Naive B cell (primary cell): ENCODE data around the gene STOM. TPM values are rescaled to one million over a fixed set of nuclear protein-coding genes. Genes with fewer than 3 reads are reported as not detected.

Source experiments
- ATAC-seq, 2 donors: fragments of 150-1000 bp; cut with Tn5 transposase; 2 replicates each; pipeline ENCODE4 v1.10.0; 2021; ENCODE audit warnings: low read depth in 2 of 2, mild to moderate bottlenecking in 2 of 2, moderate library complexity in 2 of 2
- DNase-seq: peaks from one replicate; pipeline ENCODE4 v3.0.0; 2022
- H3K27ac Mint-ChIP-seq, 6 donors: one replicate each; pipeline ENCODE4 v1.8.0; 2020 to 2022; ENCODE audit warnings: mild to moderate bottlenecking in 6 of 6, mixed read lengths in 6 of 6, moderate library complexity in 5 of 6, inconsistent platforms in 2 of 6
- H3K27me3 Mint-ChIP-seq, 3 donors: one replicate each; pipeline ENCODE4 v1.8.0; 2021 to 2022; ENCODE audit warnings: mixed read lengths in 3 of 3, mild to moderate bottlenecking in 1 of 3
- H3K36me3 Mint-ChIP-seq, 2 donors: one replicate each; pipeline ENCODE4 v1.8.0; 2020 to 2022; ENCODE audit warnings: mixed read lengths in 2 of 2, inconsistent platforms in 1 of 2, mild to moderate bottlenecking in 1 of 2
- H3K4me1 Mint-ChIP-seq, 3 donors: one replicate each; pipeline ENCODE4 v1.8.0; 2020 to 2022; ENCODE audit warnings: mixed read lengths in 3 of 3, inconsistent platforms in 1 of 3, mild to moderate bottlenecking in 1 of 3, moderate library complexity in 1 of 3
- H3K4me3 Mint-ChIP-seq, 8 donors: one replicate each; pipeline ENCODE4 v1.8.0; 2020 to 2022; ENCODE audit warnings: mild to moderate bottlenecking in 8 of 8, mixed read lengths in 8 of 8, moderate library complexity in 8 of 8, inconsistent platforms in 2 of 8
- H3K9me3 Mint-ChIP-seq, 7 donors: one replicate each; pipeline ENCODE4 v1.8.0; 2020 to 2022; ENCODE audit warnings: mixed read lengths in 7 of 7, mild to moderate bottlenecking in 5 of 7, inconsistent platforms in 2 of 7, moderate library complexity in 1 of 7
- polyA plus RNA-seq, 6 donors: library from polyadenylated mRNA; unstranded; fragments of 300-500 nt; fragmentation: Illumina TruSeq; gene quantifications; one replicate each; pipeline ENCODE4 v1.2.3, GENCODE V29; 2021; ENCODE audit warnings: low read depth in 6 of 6

STOM gene
- polyA plus RNA-seq, 6 donors from 2014 or later, result 7.3 to 18.2 (median 11.7) TPM

GRCh38 chr9:121305269-121305994, 64.6 kb downstream of the STOM start:
- Mint-ChIP-seq H3K4me3 (no peak overlapping the region), H3K9me3 (no peaks in the 10 kb centered on the region), H3K36me3 (peaks cover 9 to 24% of the 10 kb centered on the region in 2 donors), H3K27me3 (peaks cover 0 to 3% (median 3%) of the 10 kb centered on the region in 3 donors), H3K27ac (no peak overlapping the region), H3K4me1 (peaks cover 3 to 6% (median 5%) of the 10 kb centered on the region in 3 donors)
- no peak for ATAC-seq
- DNase-seq, result no peak

- Mint-ChIP-seq H3K9me3 (no peaks in the 10 kb centered on the region), H3K27ac (no peak overlapping the region), H3K4me1 (peaks cover 9 to 12% (median 11%) of the 10 kb centered on the region in 3 donors), H3K4me3 (no peak overlapping the region), H3K36me3 (peaks cover 6 to 18% of the 10 kb centered on the region in 2 donors), H3K27me3 (peaks cover 5 to 9% (median 9%) of the 10 kb centered on the region in 3 donors)
- DNase-seq, result no peak
- no peak for ATAC-seq
These were observed 65.3 kb downstream of the STOM start for GRCh38 chr9:121304707-121305106.

- H3K4me3 Mint-ChIP-seq, result no peak overlapping the region
These were observed 66.3 kb downstream of the STOM start for GRCh38 chr9:121303456-121304451.

GRCh38 chr9:121302786-121303185, 67.3 kb downstream of the STOM start:
- Mint-ChIP-seq H3K4me3 (peak overlapping the region in 1 of 8 donors; percentile 33), H3K27me3 (peaks cover 5 to 9% (median 9%) of the 10 kb centered on the region in 3 donors), H3K27ac (peak overlapping the region in 1 of 6 donors; percentile 75), H3K4me1 (peaks cover 20 to 27% (median 27%) of the 10 kb centered on the region in 3 donors), H3K9me3 (no peaks in the 10 kb centered on the region), H3K36me3 (peaks cover 2 to 12% of the 10 kb centered on the region in 2 donors)
- ATAC-seq (no peak), DNase-seq (no peak)

More at GRCh38 chr9:121303456-121304451, 66.3 kb downstream of the STOM start:
- Mint-ChIP-seq H3K27me3 (peaks cover 5 to 9% (median 9%) of the 10 kb centered on the region in 3 donors), H3K27ac (peak overlapping the region in 3 of 6 donors; percentile 33 to 48 (median 47)), H3K36me3 (peaks cover 4 to 15% of the 10 kb centered on the region in 2 donors), H3K9me3 (no peaks in the 10 kb centered on the region), H3K4me1 (peaks cover 12 to 18% (median 18%) of the 10 kb centered on the region in 3 donors)
- no peak for ATAC-seq
- DNase-seq, result no peak

GRCh38 chr9:121302341-121302740, 67.7 kb downstream of the STOM start:
- no peaks in the 10 kb centered on the region for H3K9me3 Mint-ChIP-seq
- peaks cover 5 to 9% (median 9%) of the 10 kb centered on the region in 3 donors for H3K27me3 Mint-ChIP-seq
- no peak for ATAC-seq
- peaks cover 0 to 9% of the 10 kb centered on the region in 2 donors for H3K36me3 Mint-ChIP-seq
- H3K4me1 Mint-ChIP-seq, result peaks cover 20 to 28% (median 27%) of the 10 kb centered on the region in 3 donors
- no peak overlapping the region for H3K4me3 Mint-ChIP-seq
- no peak for DNase-seq
- no peak overlapping the region for H3K27ac Mint-ChIP-seq

GRCh38 chr9:121301881-121302286, 68.2 kb downstream of the STOM start:
- no peak for DNase-seq
- ATAC-seq, result no peak
- no peak overlapping the region for H3K4me3 Mint-ChIP-seq
- H3K9me3 Mint-ChIP-seq, result no peaks in the 10 kb centered on the region
- H3K36me3 Mint-ChIP-seq, result peaks cover 0 to 9% of the 10 kb centered on the region in 2 donors
- no peak overlapping the region for H3K27ac Mint-ChIP-seq
- peaks cover 5 to 9% (median 9%) of the 10 kb centered on the region in 3 donors for H3K27me3 Mint-ChIP-seq
- H3K4me1 Mint-ChIP-seq, result peaks cover 20 to 29% (median 27%) of the 10 kb centered on the region in 3 donors

- Mint-ChIP-seq H3K27ac (peak overlapping the region in 5 of 6 donors; percentile 74 to 92 (median 88)), H3K9me3 (no peaks in the 10 kb centered on the region), H3K4me3 (peak overlapping the region; percentile 86 to 93 (median 90)), H3K36me3 (peaks cover 0 to 9% of the 10 kb centered on the region in 2 donors), H3K27me3 (peaks cover 5 to 9% (median 9%) of the 10 kb centered on the region in 3 donors), H3K4me1 (peaks cover 20 to 29% (median 27%) of the 10 kb centered on the region in 3 donors)
- no peak for DNase-seq
- ATAC-seq, result no peak
These were observed 69.5 kb downstream of the STOM start for GRCh38 chr9:121300283-121301119.

- DNase-seq, result peak; percentile 25
- Mint-ChIP-seq H3K4me3 (peak overlapping the region; percentile 86 to 93 (median 91)), H3K27me3 (peaks cover 5 to 9% (median 9%) of the 10 kb centered on the region in 3 donors), H3K4me1 (peaks cover 20 to 29% (median 27%) of the 10 kb centered on the region in 3 donors), H3K27ac (peak overlapping the region in 5 of 6 donors; percentile 74 to 92 (median 88)), H3K36me3 (peaks cover 0 to 8% of the 10 kb centered on the region in 2 donors), H3K9me3 (no peaks in the 10 kb centered on the region)
- ATAC-seq, result peak; percentile 67 to 75
These were observed 70.4 kb downstream of the STOM start for GRCh38 chr9:121299467-121300282.

GRCh38 chr9:121298689-121299466, 71.2 kb downstream of the STOM start:
- no peaks in the 10 kb centered on the region for H3K36me3 Mint-ChIP-seq
- H3K27ac Mint-ChIP-seq, result peak overlapping the region in 5 of 6 donors; percentile 18 to 85 (median 48)
- H3K4me1 Mint-ChIP-seq, result peaks cover 20 to 29% (median 27%) of the 10 kb centered on the region in 3 donors
- no peak for DNase-seq
- H3K27me3 Mint-ChIP-seq, result peaks cover 5 to 9% (median 9%) of the 10 kb centered on the region in 3 donors
- ATAC-seq, result peak; percentile 59 to 65
- peak overlapping the region; percentile 62 to 92 (median 88) for H3K4me3 Mint-ChIP-seq
- no peaks in the 10 kb centered on the region for H3K9me3 Mint-ChIP-seq

- ATAC-seq, result no peak
These were observed 72.0 kb downstream of the STOM start for GRCh38 chr9:121298016-121298538.

GRCh38 chr9:121297389-121297788, 72.7 kb downstream of the STOM start:
- H3K4me3 Mint-ChIP-seq, result no peak overlapping the region
- peaks cover 20 to 29% (median 27%) of the 10 kb centered on the region in 3 donors for H3K4me1 Mint-ChIP-seq
- ATAC-seq, result no peak
- H3K36me3 Mint-ChIP-seq, result no peaks in the 10 kb centered on the region
- no peak for DNase-seq
- no peaks in the 10 kb centered on the region for H3K9me3 Mint-ChIP-seq
- H3K27me3 Mint-ChIP-seq, result peaks cover 5 to 9% (median 9%) of the 10 kb centered on the region in 3 donors
- peak overlapping the region in 3 of 6 donors; percentile 38 to 90 (median 83) for H3K27ac Mint-ChIP-seq

More at GRCh38 chr9:121298016-121298538, 72.0 kb downstream of the STOM start:
- no peaks in the 10 kb centered on the region for H3K9me3 Mint-ChIP-seq
- H3K4me3 Mint-ChIP-seq, result peak overlapping the region in 6 of 8 donors; percentile 51 to 92 (median 89)
- no peak for DNase-seq
- no peaks in the 10 kb centered on the region for H3K36me3 Mint-ChIP-seq
- peaks cover 20 to 29% (median 27%) of the 10 kb centered on the region in 3 donors for H3K4me1 Mint-ChIP-seq
- H3K27ac Mint-ChIP-seq, result peak overlapping the region in 2 of 6 donors; percentile 83 to 90
- H3K27me3 Mint-ChIP-seq, result peaks cover 5 to 9% (median 9%) of the 10 kb centered on the region in 3 donors
